ENCODE results near the gene ZNF697.

ZNF697 gene

GRCh38 chr1:119646521-119647227 lies 1.4 kb downstream of the ZNF697 start:
- no peaks in the 10 kb centered on the region for H3K36me3 ChIP-seq (ENCODE audit: control insufficient read depth, insufficient read depth, low read length, severe bottlenecking)
- H3K9ac ChIP-seq (ENCODE audit: low read length) = peak overlapping the region; percentile 97
- peak overlapping the region; percentile 99 for H3K4me3 ChIP-seq (ENCODE audit: low read length)
- peak; percentile 46 for DNase-seq (ENCODE audit: low read depth)
- H3K27me3 ChIP-seq (replicated peaks; ENCODE audit: control insufficient read depth, insufficient read depth, low read length) = no peaks in the 10 kb centered on the region
- H3K9me3 ChIP-seq (ENCODE audit: control insufficient read depth, low read length) = no peaks in the 10 kb centered on the region
- H3K4me1 ChIP-seq (ENCODE audit: control insufficient read depth, insufficient read depth, low read length) = peaks cover 24% of the 10 kb centered on the region

- Histone ChIP-seq H3K9me3 (ENCODE audit: control insufficient read depth, low read length) (no peaks in the 10 kb centered on the region), H3K36me3 (ENCODE audit: control insufficient read depth, insufficient read depth, low read length, severe bottlenecking) (peaks cover 11% of the 10 kb centered on the region)
Measured at GRCh38 chr1:119639109-119639508, 9.0 kb downstream of the ZNF697 start.

GRCh38 chr1:119637710-119638109 lies 10.4 kb downstream of the ZNF697 start:
- Histone ChIP-seq H3K9me3 (ENCODE audit: control insufficient read depth, low read length) (no peaks in the 10 kb centered on the region), H3K4me3 (ENCODE audit: low read length) (no peak overlapping the region), H3K4me1 (ENCODE audit: control insufficient read depth, insufficient read depth, low read length) (peaks cover 31% of the 10 kb centered on the region), H3K27me3 (replicated peaks; ENCODE audit: control insufficient read depth, insufficient read depth, low read length) (no peaks in the 10 kb centered on the region), H3K36me3 (ENCODE audit: control insufficient read depth, insufficient read depth, low read length, severe bottlenecking) (peaks cover 11% of the 10 kb centered on the region), H3K9ac (ENCODE audit: low read length) (no peak overlapping the region)
- no peak for DNase-seq (ENCODE audit: low read depth)

More at GRCh38 chr1:119639109-119639508, 9.0 kb downstream of the ZNF697 start:
- no peak overlapping the region for H3K4me3 ChIP-seq (ENCODE audit: low read length)
- no peak overlapping the region for H3K9ac ChIP-seq (ENCODE audit: low read length)
- DNase-seq (ENCODE audit: low read depth) = no peak
- H3K4me1 ChIP-seq (ENCODE audit: control insufficient read depth, insufficient read depth, low read length) = peaks cover 21% of the 10 kb centered on the region
- no peaks in the 10 kb centered on the region for H3K27me3 ChIP-seq (replicated peaks; ENCODE audit: control insufficient read depth, insufficient read depth, low read length)

GRCh38 chr1:119636491-119637089 lies 11.5 kb downstream of the ZNF697 start:
- Histone ChIP-seq H3K9ac (ENCODE audit: low read length) (no peak overlapping the region), H3K4me1 (ENCODE audit: control insufficient read depth, insufficient read depth, low read length) (peaks cover 42% of the 10 kb centered on the region), H3K4me3 (ENCODE audit: low read length) (no peak overlapping the region), H3K36me3 (ENCODE audit: control insufficient read depth, insufficient read depth, low read length, severe bottlenecking) (peaks cover 11% of the 10 kb centered on the region), H3K9me3 (ENCODE audit: control insufficient read depth, low read length) (no peaks in the 10 kb centered on the region), H3K27me3 (replicated peaks; ENCODE audit: control insufficient read depth, insufficient read depth, low read length) (no peaks in the 10 kb centered on the region)
- no peak for DNase-seq (ENCODE audit: low read depth)

GRCh38 chr1:119635811-119636390 lies 12.2 kb downstream of the ZNF697 start:
- Histone ChIP-seq H3K9me3 (ENCODE audit: control insufficient read depth, low read length) (no peaks in the 10 kb centered on the region), H3K36me3 (ENCODE audit: control insufficient read depth, insufficient read depth, low read length, severe bottlenecking) (peaks cover 11% of the 10 kb centered on the region), H3K27me3 (replicated peaks; ENCODE audit: control insufficient read depth, insufficient read depth, low read length) (no peaks in the 10 kb centered on the region), H3K4me3 (ENCODE audit: low read length) (no peak overlapping the region), H3K4me1 (ENCODE audit: control insufficient read depth, insufficient read depth, low read length) (peaks cover 47% of the 10 kb centered on the region), H3K9ac (ENCODE audit: low read length) (peak overlapping the region; percentile 33)
- no peak for DNase-seq (ENCODE audit: low read depth)

GRCh38 chr1:119634016-119634415 lies 14.1 kb downstream of the ZNF697 start:
- H3K9me3 ChIP-seq (ENCODE audit: control insufficient read depth, low read length) = no peaks in the 10 kb centered on the region
- H3K4me1 ChIP-seq (ENCODE audit: control insufficient read depth, insufficient read depth, low read length) = peaks cover 49% of the 10 kb centered on the region
- DNase-seq (ENCODE audit: low read depth) = no peak

GRCh38 chr1:119633575-119633974 lies 14.5 kb downstream of the ZNF697 start:
- Histone ChIP-seq H3K36me3 (ENCODE audit: control insufficient read depth, insufficient read depth, low read length, severe bottlenecking) (peaks cover 11% of the 10 kb centered on the region), H3K9ac (ENCODE audit: low read length) (no peak overlapping the region), H3K27me3 (replicated peaks; ENCODE audit: control insufficient read depth, insufficient read depth, low read length) (no peaks in the 10 kb centered on the region), H3K4me3 (ENCODE audit: low read length) (no peak overlapping the region), H3K4me1 (ENCODE audit: control insufficient read depth, insufficient read depth, low read length) (peaks cover 49% of the 10 kb centered on the region), H3K9me3 (ENCODE audit: control insufficient read depth, low read length) (no peaks in the 10 kb centered on the region)
- no peak for DNase-seq (ENCODE audit: low read depth)

More at GRCh38 chr1:119634016-119634415, 14.1 kb downstream of the ZNF697 start:
- Histone ChIP-seq H3K27me3 (replicated peaks; ENCODE audit: control insufficient read depth, insufficient read depth, low read length) (no peaks in the 10 kb centered on the region), H3K4me3 (ENCODE audit: low read length) (no peak overlapping the region), H3K9ac (ENCODE audit: low read length) (no peak overlapping the region), H3K36me3 (ENCODE audit: control insufficient read depth, insufficient read depth, low read length, severe bottlenecking) (peaks cover 11% of the 10 kb centered on the region)

- peaks cover 11% of the 10 kb centered on the region for H3K36me3 ChIP-seq (ENCODE audit: control insufficient read depth, insufficient read depth, low read length, severe bottlenecking)
- H3K9ac ChIP-seq (ENCODE audit: low read length) = no peak overlapping the region
- no peak overlapping the region for H3K4me3 ChIP-seq (ENCODE audit: low read length)
- DNase-seq (ENCODE audit: low read depth) = no peak
- H3K27me3 ChIP-seq (replicated peaks; ENCODE audit: control insufficient read depth, insufficient read depth, low read length) = no peaks in the 10 kb centered on the region
- H3K9me3 ChIP-seq (ENCODE audit: control insufficient read depth, low read length) = no peaks in the 10 kb centered on the region
- H3K4me1 ChIP-seq (ENCODE audit: control insufficient read depth, insufficient read depth, low read length) = peaks cover 49% of the 10 kb centered on the region
Measured at GRCh38 chr1:119632841-119633240, 15.2 kb downstream of the ZNF697 start.

GRCh38 chr1:119632103-119632490 lies 16.0 kb downstream of the ZNF697 start:
- Histone ChIP-seq H3K9ac (ENCODE audit: low read length) (peak overlapping the region; percentile 78), H3K36me3 (ENCODE audit: control insufficient read depth, insufficient read depth, low read length, severe bottlenecking) (peaks cover 6% of the 10 kb centered on the region), H3K9me3 (ENCODE audit: control insufficient read depth, low read length) (no peaks in the 10 kb centered on the region), H3K4me3 (ENCODE audit: low read length) (peak overlapping the region; percentile 74), H3K4me1 (ENCODE audit: control insufficient read depth, insufficient read depth, low read length) (peaks cover 55% of the 10 kb centered on the region), H3K27me3 (replicated peaks; ENCODE audit: control insufficient read depth, insufficient read depth, low read length) (no peaks in the 10 kb centered on the region)
- DNase-seq (ENCODE audit: low read depth) = no peak

GRCh38 chr1:119631433-119632102 lies 16.5 kb downstream of the ZNF697 start:
- Histone ChIP-seq H3K9ac (ENCODE audit: low read length) (peak overlapping the region; percentile 78), H3K4me1 (ENCODE audit: control insufficient read depth, insufficient read depth, low read length) (peaks cover 60% of the 10 kb centered on the region), H3K36me3 (ENCODE audit: control insufficient read depth, insufficient read depth, low read length, severe bottlenecking) (peaks cover 4% of the 10 kb centered on the region), H3K9me3 (ENCODE audit: control insufficient read depth, low read length) (no peaks in the 10 kb centered on the region), H3K4me3 (ENCODE audit: low read length) (peak overlapping the region; percentile 74), H3K27me3 (replicated peaks; ENCODE audit: control insufficient read depth, insufficient read depth, low read length) (no peaks in the 10 kb centered on the region)
- peak; percentile 78 for DNase-seq (ENCODE audit: low read depth)

- no peak for DNase-seq (ENCODE audit: low read depth)
- H3K4me1 ChIP-seq (ENCODE audit: control insufficient read depth, insufficient read depth, low read length) = peaks cover 63% of the 10 kb centered on the region
- H3K36me3 ChIP-seq (ENCODE audit: control insufficient read depth, insufficient read depth, low read length, severe bottlenecking) = peaks cover 3% of the 10 kb centered on the region
- no peaks in the 10 kb centered on the region for H3K9me3 ChIP-seq (ENCODE audit: control insufficient read depth, low read length)
- peak overlapping the region; percentile 74 for H3K4me3 ChIP-seq (ENCODE audit: low read length)
- H3K9ac ChIP-seq (ENCODE audit: low read length) = peak overlapping the region; percentile 78
- H3K27me3 ChIP-seq (replicated peaks; ENCODE audit: control insufficient read depth, insufficient read depth, low read length) = no peaks in the 10 kb centered on the region
Measured at GRCh38 chr1:119631086-119631432, 17.0 kb downstream of the ZNF697 start.

Data from adipocyte (in vitro differentiated cells).